Activated CD4-positive, alpha-beta T cell treated with anti-CD3 and anti-CD28 coated beads, Interleukin-2, amount 50 U/mL, for 1 hour (primary cell): ENCODE data around the gene TENM4.
A peak's percentile ranks its signal among the peaks of the same experiment; 100 is the strongest.

Experiments
- DNase-seq: peaks from one replicate; pipeline ENCODE4 v3.0.0-alpha.2; 2020

Gene TENM4

DNA sequence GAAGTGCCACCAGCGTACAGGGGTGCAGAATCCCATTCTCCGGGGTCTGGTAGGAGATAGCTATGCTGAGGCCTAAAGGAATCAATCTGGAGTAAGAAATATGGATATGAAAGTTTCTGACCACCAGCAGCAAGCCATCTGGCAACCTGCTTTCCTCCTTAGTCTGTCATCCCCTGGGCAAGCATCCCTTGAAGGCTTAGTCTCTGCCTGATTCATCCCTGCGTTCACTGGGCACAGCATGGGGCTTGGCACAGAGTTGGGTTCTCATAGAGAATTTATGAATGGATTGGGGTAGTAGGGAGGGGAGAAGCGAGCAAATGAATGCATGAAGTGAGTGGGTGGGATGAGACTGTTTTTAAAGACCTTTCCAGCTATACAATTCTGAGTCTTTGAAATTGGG lies 780.4 kb downstream of the TENM4 start:
- DNase-seq, result no peak

DNA sequence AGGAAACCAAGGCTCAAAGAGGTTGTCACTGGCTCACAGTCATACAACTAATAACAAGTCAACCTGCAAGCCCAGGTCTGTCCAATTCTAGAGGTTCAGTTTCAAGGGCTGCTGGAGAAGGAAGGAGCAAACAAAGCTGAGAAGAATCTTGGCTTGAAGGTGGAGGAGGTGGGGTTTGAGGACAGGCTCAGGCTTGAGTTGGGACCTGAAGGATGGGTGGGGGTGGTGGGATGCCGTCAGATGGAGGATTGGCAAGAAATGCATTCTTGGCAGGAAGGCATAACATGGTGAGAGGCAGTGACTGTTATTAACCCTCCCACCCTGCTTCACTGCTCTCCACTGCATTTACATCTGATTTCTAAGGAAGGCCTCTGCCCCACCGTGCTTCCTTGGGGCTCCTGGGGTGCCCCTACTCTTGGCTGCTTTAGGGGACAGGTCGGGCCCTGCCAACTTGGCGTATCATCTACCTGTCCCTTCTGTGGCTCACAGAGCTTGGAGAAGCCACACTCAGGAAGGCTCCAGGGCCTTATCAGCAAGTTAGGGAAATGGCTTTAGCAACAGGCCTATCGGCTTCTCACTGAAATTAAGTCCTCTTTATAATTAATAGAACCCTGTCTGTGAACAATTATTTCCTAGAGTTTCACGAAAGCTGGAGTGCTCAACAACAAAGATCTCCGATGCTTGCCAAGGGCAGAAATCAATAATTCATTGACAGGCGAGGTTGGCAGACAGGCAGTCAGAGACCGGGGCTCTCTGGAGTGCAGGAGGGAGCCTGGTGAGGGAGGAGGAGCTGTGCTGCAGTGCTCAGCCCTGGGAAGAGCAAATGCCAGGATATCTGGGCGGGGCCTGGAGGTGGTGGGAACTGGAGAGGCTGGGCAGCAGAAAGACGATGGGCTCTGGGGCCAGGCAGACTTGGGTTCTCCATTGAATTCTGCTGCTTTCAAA lies 781.2 kb downstream of the TENM4 start:
- DNase-seq, result no peak

DNA sequence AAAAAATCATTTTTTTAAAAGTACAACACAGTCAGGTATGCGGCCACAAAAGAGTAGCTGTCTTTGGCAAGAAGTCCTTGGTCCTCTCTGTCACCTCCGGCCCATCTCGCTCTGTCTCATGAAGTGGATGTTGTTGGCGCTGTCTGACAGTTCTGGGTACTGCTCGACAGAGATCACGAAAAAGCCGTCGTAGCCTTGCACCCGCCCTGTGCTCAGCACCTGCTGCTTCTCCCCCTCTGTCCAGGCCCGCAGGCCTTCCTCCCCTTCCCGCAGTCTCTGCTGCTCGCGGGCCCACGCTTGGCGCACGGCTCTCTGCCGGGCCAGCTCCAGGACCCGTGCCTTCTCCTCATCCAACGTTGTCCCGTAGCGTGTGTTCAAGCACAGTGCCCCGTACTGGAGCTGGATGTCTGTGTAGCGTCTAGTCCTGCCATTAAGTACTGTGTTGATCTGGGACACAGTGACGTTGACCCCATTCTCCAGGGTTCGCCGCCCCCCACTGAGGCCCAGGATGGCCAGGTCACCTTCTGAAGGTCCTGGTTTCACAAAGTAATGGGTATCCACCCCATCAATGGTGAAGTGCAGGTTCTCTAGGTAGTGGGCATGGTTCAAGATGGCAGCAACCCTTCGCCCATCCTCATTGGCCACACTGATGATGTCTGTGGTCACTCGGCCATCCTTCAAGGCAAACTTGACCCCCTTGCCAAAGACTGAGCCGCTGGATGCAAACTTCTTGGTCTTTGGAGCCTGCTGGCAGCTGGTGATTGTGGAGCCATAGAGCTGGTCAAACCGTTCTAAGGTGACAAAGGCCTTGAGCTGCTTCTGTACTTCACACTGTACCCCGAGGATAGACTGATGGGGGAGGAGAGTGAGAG lies 782.6 kb downstream of the TENM4 start:
- DNase-seq, result no peak

DNA sequence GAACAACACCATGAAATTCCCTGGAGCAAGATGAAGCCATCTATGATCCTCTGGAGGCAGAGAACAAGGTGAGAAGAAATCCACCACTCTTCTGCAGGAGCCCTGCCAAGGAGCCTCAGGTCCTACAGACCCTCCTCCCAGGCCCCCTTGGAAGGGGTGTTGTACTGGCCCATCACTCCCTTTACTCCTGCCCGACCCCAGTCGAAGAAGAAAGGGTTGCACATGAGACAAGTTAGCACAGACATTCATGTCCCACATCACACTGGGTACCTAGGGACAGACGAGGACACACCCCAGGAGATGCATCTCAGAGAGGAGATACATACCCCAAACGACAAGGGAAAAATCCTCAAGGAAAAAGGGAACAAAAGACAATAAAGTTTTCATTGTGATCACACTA lies 783.4 kb downstream of the TENM4 start:
- no peak for DNase-seq

DNA sequence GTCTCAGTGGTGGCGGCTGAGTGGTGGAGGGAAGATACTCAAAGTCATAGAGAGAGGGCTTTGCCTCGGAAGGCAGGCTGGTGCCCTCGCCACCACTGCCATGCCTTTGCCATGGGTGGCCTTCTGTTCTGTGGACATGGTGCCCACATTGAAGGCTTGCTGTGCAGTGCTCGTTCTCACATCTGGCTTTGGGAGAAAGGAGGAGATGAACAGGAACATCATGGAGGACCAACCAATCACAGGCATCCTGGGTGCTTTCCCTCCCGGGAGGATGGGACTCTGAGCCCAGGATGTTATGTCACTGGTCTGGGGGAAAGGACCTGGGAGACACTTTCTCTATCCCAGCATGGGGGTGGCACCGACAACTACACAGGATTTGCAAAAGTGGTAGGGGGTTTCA lies 783.8 kb downstream of the TENM4 start:
- DNase-seq, result no peak

DNA sequence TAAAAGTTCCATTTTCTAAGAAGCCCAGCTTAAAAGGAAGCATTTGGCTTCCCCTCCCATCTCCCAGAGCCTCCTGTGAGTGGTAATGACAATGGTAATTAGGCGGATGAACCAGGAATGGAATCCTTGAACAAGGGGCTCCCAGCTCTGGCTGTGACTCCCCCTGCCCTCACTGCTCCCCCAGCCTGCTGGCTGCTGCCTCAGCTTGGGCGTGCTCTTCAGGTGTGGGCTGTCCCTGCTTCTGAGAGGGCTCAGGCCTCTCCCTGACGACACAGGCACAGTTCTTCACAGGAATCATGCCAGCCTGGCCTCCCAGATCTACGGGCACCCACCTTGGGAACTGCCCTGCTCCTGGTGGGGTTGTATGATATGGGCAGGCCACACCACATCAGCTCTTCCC lies 784.5 kb downstream of the TENM4 start:
- no peak for DNase-seq

DNA sequence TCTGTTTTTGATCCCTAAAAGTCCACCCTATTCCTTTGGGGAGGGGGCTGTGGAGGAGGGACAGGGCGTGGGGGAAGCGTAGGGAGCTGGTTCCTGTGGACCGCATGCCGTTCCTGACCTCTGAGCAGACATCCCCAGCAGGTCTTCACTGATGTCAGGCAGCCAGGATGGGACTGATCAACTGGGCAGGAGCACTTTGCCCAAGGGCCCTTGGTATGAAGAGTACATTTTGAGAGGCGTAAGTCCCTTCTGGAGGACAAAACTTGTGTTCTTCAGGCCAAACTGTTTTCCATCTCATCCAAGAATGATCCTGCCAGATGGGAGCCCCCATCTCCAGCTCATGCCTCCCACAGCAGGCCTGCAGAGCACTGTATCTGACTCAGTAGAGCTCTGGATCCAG lies 785.3 kb downstream of the TENM4 start:
- no peak for DNase-seq

DNA sequence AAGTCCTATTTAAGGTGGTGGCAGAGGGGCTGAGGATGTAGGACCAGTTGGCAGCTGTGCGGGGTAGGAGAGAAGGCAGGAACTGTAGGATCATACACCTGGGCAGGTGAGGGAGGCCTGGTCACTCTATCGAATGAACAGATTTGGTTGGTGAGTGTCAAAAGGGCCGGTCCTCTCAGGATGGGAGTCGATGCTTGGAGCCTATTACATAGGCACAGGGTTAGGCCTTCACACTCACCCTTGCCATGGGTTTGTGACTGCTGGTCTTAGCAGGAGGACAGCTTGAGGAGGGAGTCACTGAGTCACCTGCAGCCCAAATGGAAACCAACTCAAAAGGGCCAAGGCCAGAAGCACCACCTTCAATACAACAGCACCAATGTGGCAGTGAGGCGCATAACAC lies 786.0 kb downstream of the TENM4 start:
- no peak for DNase-seq

DNA sequence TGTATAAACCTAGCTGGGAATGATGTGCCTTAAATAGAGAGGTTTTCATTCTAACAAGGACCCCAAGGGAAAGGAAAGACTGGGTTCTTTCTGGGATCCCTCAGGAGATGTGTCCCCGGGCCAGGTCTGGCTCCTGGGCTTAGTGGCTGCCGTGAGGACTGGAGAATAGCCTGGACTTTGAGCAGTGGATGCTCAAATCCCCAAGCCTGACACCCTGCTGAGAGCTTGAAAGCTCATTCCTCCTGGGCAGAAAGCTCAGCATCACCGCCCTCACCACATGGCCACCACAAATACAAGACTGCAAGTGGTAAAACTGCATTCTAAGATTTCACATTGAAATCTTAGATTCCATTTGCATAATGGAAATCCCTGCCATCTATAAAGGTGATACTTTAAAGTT lies 786.8 kb downstream of the TENM4 start:
- DNase-seq, result no peak

DNA sequence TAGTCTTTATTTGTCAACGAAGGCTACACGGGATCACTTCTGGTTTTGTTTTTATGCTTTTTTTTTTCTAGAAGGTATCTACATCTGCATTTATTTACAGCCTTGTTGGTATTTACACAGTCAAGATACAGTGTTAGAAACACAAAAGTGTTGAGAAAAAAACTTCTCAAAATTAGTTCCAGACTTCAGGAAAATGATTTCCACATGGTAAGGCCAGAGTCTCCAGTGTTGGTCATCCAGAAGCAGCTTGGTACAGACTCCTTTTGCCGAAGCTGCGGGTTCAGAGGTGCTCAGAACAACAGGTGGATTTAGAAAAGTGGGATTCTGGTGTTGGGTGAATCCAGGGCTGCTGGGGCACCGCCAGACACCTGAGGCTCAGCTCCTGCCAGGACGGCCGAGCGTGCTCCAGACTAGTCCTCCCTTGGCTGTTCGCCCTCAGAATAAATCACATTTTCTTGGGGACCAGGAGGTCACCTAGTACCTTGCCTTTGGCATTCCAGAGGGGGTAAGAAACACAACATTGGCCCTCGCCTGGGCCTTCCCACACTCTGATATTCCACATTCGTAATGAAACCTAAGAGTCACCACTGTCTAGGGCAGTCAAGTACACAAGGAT lies 787.4 kb downstream of the TENM4 start:
- no peak for DNase-seq

DNA sequence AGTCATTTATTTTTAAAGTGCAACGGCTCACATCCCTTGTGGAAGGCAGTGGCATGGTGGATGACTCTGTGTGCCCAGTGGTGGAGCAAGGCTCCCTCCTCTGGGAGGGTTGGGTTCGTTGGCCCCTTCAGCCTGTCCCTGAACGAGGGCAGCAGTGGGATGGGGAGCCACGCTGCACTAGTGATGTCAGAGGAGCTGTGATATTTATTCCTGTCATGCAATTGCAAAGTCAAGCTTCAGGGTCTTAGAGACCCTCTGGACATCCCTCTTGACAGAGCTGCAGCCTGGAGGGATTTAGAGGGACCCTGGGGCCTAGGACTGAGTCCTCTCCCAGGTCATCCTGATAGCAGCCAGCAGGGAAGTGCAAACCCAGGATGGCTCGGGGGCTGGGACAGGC lies 788.0 kb downstream of the TENM4 start:
- no peak for DNase-seq

DNA sequence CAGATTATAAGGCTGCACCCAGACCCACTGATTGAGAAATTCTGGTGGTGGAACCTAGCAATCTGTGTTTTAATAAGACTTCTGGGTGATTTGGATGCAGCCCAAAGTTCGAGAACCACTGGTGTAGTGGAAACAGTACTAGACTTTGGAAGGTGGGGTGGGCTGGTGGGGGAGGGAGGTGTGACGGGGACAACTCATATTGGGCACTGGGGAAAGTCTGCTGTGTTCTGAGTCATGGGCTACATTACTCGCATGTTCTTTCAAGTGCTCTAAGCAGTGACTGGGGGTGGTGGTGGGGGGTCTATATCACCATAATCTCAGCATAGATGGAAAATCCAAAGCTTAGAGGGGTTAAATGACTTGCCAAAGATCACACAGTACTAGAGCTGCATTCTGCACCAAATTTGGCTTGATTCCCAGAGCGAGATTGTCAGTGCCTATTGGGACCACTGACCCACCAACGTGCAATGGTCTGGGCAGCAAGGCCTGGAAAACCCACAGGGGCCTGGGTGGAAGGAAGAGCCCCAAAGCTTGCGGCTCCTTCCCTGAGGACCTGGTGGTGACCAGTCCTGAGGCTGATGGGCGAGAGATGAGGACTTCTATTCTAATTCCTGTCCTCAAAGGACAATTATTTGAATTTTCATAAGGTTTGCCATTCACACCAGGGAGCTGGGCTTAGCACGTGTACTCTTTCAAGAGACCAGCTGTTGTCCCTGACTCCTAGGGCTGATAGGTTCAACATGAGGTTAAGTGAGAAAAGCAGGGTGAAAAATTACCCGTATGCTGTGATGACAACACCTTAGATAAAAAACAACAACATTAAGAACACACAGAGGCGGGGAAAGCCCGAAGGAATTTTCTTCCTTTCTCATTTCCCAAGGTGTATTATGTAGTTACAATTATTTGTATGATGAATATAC lies 788.6 kb downstream of the TENM4 start:
- no peak for DNase-seq

DNA sequence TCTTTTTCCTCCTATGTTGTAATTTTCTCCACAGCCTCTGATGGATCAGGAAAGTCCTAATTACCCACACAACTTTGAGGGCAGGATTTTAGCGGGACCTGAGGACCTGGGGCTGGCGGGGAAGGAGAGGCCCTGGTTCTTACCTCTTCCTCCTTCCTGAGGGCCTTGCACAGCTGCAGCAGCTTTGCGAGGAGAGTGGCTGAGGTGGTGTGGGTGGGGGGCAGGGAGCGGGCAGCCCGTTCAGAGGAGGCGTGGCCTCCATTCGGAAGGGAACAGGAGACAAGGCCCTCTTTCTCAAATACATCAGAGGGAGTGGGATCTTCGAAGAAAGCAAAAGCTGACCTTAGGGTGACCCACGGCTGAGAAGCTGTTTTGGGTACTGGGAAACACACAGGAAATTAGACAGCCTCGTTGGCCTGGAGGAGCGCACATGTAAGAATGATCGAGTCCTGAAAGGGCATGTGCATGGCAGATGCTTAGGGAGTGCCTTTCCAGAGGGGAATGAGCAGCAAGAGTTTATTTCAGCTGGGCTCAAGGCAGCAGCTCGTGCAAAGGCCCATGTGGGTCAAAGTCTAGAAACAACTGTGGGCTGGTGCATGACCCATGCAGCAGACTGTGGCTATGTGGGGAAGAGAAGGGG lies 789.6 kb downstream of the TENM4 start:
- DNase-seq, result no peak

DNA sequence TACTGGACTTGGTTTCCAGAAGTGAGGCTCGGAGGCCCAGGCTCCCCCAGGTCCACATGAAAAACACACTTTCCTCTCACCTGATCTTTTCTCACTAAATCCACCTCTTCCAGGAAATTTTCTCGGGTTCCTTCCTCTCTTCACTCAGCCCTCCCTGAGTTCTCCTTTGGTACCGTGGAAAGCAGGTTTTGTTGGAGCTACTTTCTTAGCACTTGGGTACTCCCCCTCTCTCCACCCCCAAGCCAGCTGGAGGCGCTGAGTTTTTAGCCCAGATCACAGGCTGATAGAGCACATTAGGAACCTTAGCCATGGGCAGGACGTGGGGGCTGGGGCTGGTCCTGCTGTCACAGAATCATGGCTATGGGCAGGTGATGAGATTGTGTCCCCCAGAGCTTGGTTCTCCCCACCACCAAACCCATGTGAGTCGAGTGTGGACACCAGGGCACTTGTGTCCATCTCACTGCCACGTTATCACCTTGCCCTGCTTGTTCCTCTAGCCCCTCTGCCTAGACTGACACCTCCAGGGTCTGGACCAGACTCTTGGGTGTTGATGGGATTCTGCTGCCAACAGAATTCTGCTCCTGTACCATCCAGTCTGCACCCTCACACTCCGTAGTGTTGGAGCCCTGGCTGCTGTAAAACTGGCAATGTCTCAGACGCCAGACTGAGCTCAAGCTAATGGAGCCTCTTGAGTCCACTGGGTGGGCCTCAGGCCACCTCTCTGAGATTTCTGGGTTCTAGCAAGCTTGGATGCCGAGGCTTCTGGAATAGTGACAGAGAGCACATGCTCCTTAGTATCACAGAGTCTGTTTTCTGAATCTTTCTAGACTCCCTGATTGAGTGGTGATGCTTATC lies 791.2 kb downstream of the TENM4 start:
- no peak for DNase-seq

DNA sequence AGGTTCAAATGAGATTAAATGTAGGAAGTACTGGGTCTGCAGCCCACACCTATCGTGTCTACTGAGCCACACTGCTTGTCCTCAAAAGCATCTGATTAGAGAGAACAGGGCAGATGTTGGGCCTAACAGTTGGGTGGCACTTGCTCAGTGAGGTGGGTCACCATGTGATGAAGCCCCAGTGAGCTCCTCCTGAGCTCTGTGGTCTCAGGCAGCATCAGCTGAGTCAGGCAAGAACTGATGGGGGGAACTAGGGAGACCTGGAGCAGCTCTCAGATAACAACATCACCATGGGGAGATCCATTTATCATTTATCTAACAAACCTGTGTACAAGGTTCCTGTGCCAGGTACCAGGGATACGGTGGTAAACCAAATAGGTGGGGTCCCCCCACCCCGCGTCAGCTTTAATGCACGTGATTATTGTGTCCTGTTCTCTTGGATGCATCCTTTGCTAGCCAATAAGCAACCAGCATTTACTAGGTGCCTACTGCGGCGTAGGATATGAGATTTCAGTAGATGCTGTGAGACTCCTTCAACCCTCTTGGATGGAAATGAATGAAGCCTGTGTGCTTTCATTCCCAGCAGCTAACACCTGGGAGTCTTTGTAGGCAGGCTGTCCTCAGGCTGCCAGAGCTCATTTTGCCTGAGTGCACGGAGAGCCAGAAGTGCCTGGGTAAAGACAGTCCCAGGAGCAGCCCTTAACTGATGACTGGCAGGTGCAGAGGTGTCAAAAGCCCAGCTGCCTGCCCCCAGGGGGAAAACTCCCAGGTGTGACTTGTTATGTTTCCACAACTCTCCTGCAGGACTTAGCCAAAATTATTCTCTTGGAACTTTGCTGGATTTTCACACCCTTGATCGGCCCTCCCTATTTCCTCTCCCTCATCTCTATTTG lies 792.6 kb downstream of the TENM4 start:
- DNase-seq, result no peak

DNA sequence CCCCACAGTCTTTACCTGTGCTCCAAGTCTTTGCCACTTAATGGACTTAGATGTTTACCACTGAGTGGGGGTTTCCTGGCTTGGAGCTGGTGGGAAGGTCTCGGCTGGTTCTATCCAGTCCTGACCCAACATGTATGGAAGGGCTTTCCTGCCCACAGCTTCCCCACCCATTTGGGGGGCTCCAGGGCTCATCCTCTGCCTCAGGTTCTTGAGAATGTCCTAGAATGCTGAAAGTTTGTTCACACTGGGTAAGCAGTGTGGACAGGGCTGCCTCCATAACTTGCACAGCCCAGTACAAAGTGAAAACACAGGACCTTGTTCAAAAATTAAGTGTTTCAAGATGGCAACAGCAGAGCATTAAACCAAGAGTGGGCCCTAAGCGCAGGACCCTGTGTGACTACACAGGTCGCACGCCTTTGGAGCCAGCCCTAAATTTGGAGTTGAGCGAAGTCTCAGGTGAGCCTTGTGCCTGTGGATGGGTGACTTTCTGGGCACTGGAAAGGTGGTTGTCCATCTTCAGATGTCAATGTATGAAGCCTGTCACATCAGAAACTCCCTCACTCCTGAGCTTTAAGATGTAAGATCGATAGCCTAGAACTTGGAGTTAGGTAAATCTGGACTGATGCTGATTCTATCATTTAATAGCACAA lies 793.4 kb downstream of the TENM4 start:
- DNase-seq, result no peak

DNA sequence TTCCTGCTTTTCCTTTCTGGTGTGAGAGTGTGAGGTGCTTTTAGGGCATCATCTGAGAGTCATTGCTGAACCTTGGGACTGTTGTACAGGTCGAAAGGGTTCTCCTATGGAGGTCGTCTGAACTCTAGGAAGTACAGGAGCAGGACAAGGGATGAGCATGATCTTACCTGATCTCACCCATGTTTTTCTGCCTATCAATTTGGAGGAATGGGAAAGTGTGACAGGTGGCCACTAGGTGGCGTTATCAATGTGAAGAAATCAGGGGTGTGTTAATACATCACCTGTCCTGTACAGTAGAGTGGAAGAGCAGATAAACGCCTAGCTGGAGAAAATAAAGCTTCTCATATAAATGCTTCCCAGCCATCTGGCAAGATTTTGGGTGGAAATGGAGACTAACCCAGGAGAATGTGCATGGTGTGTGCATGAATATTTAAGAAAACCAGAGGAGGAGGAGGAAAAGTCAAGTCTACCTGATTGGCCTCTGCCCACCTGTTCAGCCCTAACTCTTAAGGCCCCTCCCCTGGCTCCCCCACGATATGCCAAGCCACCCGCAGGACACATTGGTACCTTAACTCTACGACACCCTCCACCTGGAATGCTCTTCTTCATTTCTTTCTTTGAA lies 794.2 kb downstream of the TENM4 start:
- DNase-seq, result peak; percentile 45
